ENCODE results near the gene PNPLA7.

GRCh38 chr9:137455359-137455991, 94.7 kb downstream of the PNPLA7 start:
- TF ChIP-seq CTCF (IDR thresholded peaks at IDR 0.05) (no peak), POLR2AphosphoS5 (IDR thresholded peaks at IDR 0.05; ENCODE audit: low read depth, low read length) (no peak), REST (IDR thresholded peaks at IDR 0.05; ENCODE audit: insufficient read depth in 1 of 2, low read depth in 2 of 2, low read length in 1 of 2) (no peak)

All from Panc1 (cell line).